ENCODE data around the gene TMEM198.

TMEM198 gene

DNA sequence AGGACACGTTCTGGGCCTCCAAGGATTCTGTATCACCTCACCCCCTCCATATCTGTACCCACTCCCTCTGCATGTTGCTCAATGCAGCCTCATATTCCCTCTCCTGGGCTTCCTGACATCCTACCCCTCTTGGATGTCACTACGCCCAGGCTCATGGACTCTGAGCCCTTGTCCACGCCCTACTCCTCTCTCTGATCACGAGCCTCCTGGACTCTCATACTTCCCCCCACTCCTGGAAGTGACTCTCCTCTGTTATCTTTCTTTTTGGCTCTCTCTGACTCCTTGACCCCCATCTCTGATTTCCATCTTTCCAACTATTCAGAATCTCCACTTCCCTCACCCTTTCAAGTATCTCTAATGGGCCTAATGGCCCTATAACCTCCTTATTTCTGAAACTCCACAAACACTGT, 2.1 kb downstream of the TMEM198 start:
- no peak for DNase-seq

DNA sequence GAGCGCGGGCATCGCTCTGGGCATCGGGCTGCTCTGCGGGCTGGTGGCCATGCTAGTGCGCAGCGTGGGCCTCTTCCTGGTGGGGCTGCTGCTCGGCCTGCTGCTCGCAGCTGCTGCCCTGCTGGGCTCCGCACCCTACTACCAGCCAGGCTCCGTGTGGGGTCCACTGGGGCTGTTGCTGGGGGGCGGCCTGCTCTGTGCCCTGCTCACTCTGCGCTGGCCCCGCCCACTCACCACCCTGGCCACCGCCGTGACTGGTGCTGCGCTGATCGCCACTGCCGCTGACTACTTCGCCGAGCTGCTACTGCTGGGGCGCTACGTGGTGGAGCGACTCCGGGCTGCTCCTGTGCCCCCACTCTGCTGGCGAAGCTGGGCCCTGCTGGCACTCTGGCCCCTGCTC, 3.8 kb downstream of the TMEM198 start:
- DNase-seq = no peak

DNA sequence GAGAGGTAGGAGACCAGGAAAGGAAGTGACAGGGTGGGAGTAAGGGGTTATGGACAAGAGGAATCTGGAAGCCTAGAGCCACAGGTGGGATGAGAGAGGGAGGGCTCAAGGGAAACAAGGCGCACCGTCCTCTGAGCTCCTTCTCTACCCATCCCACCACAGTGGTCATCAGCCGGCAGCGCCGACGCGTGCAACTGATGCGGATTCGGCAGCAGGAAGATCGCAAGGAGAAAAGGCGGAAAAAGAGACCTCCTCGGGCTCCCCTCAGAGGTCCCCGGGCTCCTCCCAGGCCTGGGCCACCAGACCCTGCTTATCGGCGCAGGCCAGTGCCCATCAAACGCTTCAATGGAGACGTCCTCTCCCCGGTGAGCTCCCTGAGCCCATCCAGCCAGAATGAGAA, 5.2 kb downstream of the TMEM198 start:
- no peak for DNase-seq

DNA sequence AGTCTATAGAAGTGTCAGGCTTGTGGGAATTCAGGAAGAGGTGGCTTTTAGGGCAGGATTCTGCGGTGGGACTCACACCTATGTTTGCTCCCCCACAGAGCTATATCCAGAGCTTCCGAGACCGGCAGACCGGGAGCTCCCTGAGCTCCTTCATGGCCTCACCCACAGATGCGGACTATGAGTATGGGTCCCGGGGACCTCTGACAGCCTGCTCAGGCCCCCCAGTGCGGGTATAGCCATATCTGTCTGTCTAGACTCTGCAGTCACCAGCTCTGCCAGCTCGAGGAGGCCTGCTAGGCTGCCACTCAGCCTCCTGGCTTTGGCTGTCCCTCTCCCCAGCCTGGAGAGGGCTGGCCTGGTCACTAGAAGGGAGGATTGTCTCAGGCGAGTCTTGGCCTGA, 5.8 kb downstream of the TMEM198 start:
- DNase-seq = no peak

DNA sequence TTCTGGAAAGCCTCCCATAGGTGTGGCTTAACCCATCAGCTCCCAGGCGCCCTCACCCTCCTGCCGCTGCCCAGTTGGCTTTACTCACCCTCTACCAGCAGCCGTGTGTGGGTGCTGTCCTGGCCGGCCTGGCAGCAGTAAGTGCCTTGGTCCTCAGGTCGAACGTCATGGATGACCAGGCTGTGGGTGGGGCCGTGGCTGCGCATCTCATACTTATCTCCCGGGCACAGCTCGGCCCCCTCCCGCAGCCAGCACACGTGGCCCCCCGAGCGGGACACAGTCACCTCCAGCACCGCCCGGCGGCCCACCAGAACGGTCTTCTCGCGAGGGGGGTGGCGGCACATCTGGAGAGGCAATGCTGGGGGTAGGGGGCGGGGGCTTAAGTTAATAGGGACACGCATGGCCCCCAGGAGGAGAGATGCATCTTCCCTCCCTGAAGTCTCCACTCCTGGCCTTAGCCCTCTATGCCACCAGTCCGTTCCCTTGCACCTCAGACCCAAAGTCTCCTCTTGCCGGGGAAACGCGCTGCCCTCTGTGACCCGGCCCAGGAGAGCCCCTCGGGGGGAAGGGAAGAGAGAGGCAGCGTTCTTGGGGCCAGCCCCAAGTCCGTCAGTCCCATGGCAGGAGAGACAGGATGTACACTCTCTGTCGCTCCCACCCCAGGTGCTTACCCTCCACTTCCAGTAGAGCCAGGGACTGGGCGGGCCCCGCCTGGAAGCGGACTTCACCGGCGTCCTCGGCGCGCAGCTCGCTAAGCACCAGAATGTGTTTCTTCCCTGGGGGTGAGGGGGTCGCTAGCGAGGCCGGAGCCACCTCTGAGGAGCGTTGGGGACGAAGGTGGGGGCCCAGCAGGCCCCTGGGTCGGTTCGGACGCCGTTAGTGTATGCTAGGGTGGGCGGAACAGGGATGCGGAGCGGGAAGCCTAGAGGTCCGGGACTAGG, 7.9 kb downstream of the TMEM198 start:
- no peak for DNase-seq

DNA sequence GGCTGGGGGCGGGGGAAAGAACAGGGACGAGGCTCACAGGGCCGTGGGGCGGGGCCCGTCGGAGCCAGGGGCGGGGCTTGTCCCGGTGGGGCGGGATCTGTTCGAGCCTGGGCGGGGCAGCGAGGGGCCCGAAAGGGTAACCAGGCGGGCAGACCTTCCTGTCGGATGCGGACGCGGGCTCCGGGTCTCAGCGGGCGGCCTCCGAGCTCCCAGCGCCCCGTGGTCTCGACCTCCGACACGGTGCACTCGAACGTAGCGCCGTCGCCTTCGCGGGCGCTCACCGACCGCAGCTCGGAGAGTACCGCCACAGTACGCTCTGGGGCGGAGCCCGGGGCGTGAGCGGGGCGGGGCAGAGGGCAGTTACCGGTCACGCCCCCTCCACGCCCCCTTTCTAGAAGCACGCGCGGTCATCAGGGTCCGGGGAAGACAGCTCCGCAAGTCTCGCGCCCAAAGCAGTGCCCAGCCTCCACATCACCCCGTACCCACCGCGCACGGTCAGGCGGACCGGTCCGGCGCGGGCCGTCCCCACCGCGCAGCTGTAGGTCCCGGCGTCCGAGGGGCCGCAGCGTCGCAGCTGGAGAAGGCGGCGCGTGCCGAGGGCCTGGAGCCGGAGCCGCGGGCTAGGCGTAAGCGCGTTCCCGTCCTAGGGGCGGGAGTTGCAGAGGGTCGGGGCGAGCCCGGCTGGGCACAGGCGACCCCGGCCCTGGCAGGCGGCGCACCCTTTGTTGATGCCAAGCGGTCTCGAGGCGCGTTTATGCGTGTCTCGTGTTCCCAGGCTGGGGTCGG, 8.7 kb downstream of the TMEM198 start:
- peak; percentile 92 for DNase-seq

DNA sequence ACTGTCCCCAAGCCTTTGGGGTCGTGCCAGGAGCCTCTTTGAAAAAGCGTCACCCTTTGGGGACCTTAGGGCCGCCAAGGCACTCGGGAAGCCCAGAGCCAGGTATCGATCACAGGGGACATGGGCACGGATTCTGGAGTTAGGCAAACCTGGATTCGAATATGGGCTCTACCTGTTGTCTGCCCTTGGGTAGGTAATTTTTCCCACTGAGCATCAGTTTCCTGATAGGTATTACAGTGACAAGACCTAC, 9.3 kb downstream of the TMEM198 start:
- no peak for DNase-seq

DNA sequence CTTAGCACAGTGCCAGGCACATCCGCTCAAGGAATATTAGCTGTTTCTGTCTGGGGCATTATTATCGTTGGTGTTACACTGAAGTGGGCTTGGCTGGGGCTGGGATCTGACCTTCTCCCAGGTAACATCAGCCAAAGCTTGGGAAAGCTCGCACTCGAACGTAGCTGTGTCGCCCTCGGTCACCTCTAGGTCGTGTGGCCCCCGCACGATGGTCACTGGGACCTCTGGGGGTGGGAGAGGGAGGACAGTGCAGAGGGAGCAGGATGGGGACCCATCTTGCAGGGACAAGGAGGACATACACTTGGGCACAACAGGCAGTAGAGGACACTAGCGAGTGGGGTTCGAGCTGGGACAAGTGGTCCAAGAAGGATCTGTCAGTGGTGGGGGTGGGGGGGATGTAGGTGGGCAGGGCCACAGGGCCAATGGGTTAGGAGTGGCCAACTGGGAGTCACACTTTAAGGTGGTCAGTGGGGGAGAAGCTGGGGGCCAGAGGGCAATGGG, 9.7 kb downstream of the TMEM198 start:
- no peak for DNase-seq

DNA sequence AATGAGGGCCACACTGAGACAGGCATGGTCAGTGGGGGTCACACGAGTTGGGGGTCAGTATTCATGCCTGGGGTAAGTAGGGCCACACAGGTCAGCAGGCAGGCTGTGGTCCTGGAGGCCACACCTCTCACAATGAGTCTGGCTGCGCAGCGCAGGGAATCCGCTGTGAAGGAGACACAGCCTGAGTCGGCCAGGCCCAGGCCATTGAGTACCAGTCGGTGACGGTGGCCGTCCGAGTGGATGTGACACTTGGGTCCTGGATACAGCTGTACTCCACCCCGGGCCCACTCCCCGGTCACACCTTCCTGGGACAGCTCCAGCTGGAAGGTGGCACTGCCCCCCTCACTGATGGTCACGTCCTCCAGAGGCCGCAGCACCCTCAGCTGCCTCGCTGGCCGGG, 10.5 kb downstream of the TMEM198 start:
- no peak for DNase-seq

DNA sequence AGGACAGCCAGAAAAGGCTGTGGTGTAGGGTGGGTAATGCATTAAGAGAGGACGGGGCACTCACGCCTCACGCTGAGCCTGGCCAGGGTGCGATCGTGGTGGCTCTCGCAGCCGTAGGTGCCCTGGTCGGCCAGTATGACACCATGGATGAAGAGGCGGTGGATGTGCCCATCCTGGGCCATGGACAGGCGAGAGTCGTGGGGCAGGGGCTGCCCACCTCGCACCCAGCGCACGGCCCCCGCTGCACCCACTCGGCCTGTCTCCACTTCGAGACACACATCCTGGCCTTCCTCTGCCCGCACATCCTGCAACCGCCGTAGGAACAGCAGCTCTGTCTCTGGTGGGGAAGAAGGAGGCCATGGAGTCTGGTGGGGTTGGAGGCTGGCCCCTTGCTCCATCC, 12.1 kb downstream of the TMEM198 start:
- no peak for DNase-seq

DNA sequence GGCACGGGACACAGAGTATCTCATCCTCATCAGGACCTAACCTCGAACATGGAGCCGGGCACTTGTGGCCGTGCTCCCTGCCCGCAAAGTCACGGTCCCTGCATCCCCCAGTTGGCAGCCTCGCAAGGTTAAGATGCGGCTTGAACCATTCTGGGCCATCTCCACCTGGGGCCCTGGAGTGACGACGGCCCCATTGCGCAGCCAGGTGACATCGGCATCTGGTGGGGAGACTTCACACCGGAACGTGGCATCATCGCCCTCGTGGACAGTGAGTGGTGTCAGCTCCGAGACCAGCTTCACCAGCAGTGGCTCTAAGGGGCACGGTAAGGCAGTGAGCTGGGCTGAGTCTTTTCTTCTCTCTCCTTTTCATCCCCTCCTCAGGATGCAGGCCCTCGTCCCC, 12.6 kb downstream of the TMEM198 start:
- no peak for DNase-seq

DNA sequence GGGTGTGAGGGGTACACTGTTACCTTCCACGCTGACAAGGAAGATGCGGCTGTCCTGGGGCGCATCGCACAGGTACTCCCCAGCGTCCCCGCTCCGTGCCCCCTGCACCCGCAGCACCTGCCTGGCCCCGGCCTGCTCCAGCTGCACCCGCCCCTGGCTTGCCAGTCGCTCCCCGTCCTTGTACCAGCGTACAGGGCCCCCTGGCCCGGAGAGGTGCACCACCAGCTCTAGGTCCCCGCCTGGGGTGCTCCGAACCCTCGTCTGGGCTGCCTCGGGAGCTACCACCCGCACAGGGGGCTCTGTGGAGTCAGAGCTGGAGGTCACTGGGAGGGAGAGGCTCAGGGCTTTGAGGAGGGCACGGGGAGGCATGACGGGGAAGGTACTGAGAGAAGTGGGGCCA, 13.5 kb downstream of the TMEM198 start:
- no peak for DNase-seq

DNA sequence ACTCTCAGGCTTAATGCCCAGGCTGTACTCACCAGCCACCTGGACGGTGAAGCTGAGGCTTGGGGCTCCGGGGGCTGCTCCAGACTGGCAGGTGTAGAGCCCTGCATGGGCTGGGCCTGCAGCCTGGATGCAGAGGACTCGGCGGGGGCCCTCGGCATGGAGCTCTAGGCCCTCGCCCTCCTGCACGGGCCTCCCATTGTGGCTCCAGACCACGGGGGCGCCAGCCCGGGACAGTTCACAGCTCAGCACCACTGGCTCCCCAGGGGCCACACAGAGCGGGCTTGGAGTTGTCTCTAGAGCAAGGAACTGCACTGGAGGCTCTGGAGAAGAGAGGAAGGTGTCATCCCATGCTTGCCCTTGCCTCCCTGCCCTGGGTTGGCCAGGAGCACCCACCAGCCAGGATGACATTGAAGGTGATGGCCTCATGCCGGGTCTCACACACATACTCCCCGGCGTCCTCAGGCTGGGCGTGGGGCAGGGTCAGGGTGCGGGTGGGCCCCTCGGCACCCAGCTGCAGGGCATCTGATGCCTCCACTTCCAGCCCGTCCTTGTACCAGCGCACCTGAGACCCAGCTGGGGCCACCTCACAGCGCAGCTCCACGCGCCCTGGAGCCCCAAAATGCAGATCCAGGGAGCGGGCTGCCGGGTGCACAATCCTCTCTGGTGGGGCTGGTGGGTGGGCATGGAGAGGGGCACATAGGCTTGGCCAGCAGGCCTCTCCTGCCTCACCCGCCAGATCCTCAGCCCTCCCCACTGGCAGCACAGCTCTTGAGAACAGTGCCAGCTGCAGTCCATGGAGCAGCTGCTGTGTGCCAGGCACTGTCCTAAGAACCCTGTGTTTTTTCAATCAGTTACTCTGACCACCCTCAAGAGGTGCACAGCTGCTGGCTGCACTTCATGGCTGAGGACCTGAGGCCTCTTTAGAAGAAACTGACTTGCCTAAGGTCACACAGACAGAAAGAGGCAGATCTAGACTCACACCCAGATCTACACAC, 14.3 kb downstream of the TMEM198 start:
- no peak for DNase-seq

DNA sequence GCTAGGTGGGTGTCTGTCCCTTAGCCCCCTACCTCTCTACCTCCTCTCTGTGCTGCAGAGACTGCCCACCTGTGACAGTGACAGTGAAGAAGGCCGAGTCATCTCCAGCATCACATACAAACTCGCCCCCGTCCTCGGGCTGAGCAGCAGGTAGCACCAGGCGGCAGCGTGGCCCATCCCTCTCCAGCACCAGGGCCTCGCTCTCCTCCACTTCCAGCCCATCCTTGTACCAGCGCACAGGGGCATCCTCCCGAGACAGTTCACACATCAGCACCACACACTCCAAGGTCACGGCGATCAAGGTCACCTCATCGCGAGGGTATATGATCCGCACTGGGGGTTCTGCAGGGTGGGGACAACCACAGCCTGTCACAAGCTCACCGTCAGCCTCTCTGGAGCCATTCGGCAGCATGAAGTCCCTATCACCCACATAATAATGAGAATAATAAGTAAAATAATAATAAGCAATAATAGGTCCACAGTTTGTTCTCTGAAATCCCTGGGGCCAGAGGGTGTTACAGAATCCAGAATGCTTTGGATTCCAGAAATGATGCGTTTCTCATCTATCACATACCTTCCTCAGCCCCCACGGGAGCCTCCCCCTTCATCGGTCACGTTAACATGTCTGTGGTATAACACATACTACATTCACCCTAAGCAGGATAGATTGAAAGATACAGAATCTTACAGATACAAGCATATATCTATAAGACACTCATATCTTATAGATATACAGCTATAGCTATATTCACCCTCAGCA, 15.5 kb downstream of the TMEM198 start:
- DNase-seq = peak; percentile 13

DNA sequence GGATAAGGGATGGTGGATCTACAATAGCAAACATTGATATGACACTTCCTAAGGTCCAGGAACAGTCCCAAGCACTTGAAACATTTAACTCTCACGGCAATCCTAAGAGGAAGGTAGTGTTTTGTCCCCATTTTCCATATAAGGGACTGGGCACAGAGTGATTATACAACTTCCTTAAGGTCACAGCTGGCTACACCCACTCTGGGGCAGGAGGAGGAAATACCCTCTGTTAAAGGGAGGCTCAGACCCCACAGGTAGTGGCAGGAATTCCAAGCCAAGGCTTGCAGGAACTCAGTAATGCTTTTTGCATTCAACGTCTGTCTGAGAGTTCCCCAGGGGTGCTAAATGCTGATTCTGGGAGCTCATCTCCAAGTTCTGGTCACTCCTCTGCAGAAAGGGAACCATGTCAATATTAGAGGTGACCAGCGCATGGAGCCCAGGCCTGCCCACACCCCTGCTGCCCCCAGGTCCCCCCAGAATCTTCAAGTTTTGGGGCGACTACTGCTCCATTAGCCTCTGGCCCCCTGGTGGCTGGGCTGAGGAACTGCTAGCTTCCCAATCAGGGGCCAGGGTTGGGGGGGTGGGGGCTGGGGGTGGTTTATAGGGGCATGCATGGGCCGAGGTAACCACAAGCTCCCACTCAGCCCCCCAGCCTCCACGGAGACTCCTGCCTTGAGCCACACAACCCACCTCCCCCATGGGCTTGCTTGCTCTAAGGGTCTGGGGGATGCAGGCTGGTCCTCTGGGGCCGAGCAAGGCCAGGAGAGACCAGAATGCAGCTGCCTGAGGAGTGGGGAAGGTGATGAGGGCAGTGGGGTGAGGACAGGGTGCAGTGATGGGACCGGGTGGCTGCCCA, 16.4 kb downstream of the TMEM198 start:
- DNase-seq = peak; percentile 21

DNA sequence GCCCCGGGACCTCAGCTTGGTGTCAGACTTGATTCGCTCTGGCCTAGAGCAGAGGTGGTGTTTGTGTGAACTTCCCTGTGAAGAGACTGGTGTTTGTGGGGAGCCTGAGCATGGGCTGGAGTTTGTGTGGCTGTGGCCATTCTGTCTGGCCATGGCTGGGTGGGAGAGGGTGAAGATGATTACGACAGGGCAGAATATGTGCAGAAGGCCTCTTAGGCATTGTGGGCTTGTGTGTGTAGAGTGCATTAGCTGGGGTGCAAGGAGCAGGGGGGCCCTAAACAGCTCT, 17.0 kb downstream of the TMEM198 start:
- no peak for DNase-seq

DNA sequence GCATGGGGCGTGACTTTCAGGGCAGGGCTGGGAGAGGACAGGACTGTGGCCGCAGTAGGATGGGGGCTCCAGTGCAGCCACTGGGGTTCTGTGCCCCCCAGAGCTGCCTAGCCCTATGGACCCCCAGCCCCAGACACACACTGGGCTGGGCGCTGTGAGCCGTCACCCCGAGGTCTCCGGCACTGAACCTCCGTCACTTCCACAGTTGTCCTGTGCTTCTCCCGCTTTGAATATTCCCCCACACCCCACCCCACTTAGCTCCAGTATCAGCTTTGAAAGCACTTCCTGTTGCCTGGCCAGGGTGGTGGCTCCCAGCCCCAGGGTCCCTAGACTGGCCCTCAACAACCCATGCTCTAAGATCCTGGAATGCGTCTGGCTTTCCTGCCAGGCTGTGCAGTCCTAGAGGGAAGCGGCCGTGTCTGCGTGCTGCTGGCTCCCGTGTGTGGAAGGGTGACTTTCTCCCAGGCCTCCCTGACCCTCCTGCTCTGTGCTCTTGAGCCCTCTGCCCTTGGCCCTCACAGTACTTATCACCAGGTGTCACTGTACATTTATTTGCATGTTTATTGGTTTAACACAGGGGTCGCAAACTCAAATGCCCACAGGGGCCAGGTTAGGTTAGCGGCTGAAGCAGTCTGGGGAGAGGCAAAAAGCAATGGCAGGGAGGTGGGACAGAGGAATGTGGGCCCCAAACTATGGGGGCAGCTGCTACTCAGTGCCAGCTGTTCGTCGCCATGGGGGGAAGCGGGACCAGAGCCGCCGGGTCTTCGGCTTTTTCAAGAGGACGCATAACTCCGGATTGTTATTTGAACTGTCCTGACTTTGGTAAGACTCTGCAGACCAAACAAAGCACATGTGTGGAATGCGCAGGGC, 17.6 kb downstream of the TMEM198 start:
- peak; percentile 25 for DNase-seq

DNA sequence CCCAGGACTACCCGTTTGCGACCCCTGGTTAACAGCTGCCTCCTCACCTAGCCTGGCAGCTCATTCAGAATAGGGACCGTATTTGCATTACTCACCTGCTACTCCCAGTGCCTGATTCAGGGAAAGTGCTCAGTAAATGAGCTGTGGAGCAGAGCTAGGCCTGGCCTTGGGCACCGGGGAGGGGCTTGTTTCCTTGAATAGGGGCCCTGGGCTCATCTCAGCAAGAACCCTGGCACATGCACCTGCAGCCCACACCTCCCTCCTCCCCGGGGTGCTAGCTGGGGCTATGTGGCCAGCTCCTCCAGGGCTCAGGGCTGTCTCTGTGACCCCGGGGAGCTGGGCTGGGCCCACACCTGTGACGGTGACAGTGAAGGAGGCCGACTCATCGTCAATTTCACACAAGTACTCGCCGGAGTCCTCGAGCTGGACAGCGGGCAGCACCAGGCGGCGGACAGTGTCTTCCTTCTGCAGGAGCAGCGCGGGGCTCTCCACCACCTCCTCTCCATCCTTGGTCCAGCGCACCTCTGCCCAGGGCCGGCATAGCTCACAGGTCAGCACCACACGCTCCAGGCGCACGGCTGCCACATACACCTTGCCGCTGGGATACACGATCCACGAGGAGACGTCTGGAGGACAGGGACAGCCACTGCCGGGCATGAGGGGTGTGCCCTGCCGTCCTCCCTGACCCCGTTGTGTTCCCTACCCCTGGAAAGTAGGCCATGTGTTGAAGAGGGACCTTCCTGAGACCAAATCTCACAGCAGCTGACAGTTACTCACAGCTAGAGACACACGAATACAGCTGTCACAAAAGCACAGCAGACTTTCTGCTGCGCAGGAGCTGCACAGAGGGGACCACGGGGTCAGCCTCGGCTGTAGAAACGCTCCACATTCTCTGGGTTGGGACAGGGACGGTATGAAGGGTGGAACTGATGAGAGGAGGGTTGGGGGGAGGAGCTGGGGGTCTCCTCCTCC, 18.5 kb downstream of the TMEM198 start:
- no peak for DNase-seq

DNA sequence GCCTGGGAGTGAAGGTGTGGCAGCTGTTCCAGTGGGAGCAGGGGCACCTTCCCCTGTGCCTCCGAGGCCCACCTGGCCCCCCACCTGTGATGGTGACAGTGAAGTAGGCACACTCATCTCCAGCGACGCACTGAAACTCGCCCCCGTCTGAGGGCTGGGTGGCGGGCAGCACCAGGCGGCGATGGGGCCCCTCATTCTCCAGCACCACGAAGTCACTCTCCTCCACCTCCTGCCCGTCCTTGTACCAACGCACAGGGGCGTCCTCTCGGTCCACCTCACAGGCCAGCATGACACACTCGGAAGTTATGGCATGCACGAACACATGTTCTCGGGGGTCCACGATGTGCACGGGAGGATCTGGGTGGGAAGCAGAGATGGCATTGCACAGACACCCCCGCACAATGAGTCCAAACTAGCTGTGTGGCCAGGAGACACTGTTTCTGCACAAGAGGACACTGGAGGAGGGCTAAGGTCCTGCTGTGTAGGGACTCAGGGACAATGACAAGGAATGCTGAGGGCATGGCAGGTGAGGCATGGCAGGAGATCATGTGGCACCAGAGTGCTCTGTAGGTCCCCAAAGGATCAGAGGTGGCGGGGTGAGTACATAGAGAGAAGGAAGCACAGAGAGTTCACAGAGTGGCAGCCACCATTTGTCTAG, 19.6 kb downstream of the TMEM198 start:
- DNase-seq = no peak
